ENCODE measurements around the gene KCNJ10.

KCNJ10 gene

DNA sequence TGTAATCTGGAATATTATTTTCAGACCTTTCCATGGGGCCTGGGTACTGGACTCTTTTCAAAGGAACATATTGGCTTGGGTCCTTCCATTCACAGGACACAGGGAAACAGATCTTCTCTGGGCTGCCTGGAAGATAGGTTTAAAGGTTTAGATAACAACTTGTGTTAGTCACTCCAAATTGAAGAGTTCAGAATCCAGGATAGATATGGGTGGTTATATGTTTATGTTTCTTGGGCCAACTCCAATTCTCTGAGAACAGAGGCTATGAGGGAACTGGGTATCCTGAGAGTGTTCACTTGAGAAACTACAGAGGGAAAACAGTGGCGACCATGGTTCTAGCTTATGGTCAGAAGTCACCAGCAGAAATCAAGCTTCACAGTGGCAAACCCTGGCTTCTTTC lies 29.5 kb downstream of the KCNJ10 start:
- no peak for TF ChIP-seq ESRRG (CRISPR knock-in tag; IDR thresholded peaks at IDR 0.05)
- no peak for TF ChIP-seq TCF4 (CRISPR knock-in tag; IDR thresholded peaks at IDR 0.05; ENCODE audit: borderline replicate concordance)
- TF ChIP-seq, protein P1, sequence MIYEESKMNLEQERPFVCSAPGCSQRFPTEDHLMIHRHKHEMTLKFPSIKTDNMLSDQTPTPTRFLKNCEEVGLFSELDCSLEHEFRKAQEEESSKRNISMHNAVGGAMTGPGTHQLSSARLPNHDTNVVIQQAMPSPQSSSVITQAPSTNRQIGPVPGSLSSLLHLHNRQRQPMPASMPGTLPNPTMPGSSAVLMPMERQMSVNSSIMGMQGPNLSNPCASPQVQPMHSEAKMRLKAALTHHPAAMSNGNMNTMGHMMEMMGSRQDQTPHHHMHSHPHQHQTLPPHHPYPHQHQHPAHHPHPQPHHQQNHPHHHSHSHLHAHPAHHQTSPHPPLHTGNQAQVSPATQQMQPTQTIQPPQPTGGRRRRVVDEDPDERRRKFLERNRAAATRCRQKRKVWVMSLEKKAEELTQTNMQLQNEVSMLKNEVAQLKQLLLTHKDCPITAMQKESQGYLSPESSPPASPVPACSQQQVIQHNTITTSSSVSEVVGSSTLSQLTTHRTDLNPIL (CRISPR knock-in tag; IDR thresholded peaks at IDR 0.05; ENCODE audit: low read depth), result no peak
- no peak for TF ChIP-seq ARNTL (CRISPR knock-in tag; IDR thresholded peaks at IDR 0.05; ENCODE audit: borderline replicate concordance, low read depth)
- TF ChIP-seq ZFP3 (CRISPR knock-in tag; IDR thresholded peaks at IDR 0.05), result no peak
- no peak for ATAC-seq

DNA sequence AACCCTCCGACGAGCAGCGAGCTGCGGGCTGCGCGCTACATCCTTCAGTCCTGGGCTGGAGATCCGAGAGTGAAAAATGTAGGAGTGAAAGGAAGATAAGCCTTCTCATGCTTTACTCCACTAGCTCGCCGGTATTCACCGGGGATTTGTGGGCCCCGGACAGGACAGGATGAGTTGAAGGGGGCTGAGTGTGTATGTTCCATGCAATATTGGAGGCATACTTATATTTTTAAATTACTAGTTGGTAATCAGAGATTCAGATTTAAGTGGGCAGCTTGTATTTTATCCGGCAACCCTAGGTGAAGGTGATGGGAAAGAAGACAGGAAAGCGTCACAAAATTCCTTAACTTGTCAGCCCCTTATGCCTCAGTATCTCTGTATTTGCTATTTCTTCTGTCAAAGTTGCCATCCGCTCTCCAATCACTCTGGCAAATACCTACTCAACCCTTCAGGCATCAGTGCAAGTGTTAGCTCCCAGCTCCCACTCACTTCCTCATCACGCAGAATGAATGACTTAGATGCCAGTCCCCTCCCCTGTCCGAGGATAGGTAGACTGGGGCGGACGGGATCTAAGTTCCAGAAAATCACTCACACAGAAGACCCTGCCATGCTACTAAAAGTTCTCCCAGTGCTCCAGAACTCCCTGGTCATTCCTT lies 37.7 kb downstream of the KCNJ10 start:
- ATAC-seq, result peak; percentile 75
- TF ChIP-seq ARNTL (CRISPR knock-in tag; IDR thresholded peaks at IDR 0.05; ENCODE audit: borderline replicate concordance, low read depth) (no peak), TOX (CRISPR knock-in tag; IDR thresholded peaks at IDR 0.05; ENCODE audit: borderline replicate concordance) (no peak), PPARA (CRISPR knock-in tag; IDR thresholded peaks at IDR 0.05; ENCODE audit: borderline replicate concordance) (no peak), TCF4 (CRISPR knock-in tag; IDR thresholded peaks at IDR 0.05; ENCODE audit: borderline replicate concordance) (no peak), BACH2 (CRISPR knock-in tag; IDR thresholded peaks at IDR 0.05; ENCODE audit: borderline replicate concordance) (no peak), RARB (CRISPR knock-in tag; IDR thresholded peaks at IDR 0.05) (no peak)
- TF ChIP-seq, protein P2, sequence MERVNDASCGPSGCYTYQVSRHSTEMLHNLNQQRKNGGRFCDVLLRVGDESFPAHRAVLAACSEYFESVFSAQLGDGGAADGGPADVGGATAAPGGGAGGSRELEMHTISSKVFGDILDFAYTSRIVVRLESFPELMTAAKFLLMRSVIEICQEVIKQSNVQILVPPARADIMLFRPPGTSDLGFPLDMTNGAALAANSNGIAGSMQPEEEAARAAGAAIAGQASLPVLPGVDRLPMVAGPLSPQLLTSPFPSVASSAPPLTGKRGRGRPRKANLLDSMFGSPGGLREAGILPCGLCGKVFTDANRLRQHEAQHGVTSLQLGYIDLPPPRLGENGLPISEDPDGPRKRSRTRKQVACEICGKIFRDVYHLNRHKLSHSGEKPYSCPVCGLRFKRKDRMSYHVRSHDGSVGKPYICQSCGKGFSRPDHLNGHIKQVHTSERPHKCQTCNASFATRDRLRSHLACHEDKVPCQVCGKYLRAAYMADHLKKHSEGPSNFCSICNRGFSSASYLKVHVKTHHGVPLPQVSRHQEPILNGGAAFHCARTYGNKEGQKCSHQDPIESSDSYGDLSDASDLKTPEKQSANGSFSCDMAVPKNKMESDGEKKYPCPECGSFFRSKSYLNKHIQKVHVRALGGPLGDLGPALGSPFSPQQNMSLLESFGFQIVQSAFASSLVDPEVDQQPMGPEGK (CRISPR knock-in tag; IDR thresholded peaks at IDR 0.05; ENCODE audit: borderline replicate concordance), result no peak
- TF ChIP-seq, protein P3, sequence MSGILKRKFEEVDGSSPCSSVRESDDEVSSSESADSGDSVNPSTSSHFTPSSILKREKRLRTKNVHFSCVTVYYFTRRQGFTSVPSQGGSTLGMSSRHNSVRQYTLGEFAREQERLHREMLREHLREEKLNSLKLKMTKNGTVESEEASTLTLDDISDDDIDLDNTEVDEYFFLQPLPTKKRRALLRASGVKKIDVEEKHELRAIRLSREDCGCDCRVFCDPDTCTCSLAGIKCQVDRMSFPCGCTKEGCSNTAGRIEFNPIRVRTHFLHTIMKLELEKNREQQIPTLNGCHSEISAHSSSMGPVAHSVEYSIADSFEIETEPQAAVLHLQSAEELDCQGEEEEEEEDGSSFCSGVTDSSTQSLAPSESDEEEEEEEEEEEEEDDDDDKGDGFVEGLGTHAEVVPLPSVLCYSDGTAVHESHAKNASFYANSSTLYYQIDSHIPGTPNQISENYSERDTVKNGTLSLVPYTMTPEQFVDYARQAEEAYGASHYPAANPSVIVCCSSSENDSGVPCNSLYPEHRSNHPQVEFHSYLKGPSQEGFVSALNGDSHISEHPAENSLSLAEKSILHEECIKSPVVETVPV (CRISPR knock-in tag; IDR thresholded peaks at IDR 0.05), result no peak
- TF ChIP-seq, protein P4, sequence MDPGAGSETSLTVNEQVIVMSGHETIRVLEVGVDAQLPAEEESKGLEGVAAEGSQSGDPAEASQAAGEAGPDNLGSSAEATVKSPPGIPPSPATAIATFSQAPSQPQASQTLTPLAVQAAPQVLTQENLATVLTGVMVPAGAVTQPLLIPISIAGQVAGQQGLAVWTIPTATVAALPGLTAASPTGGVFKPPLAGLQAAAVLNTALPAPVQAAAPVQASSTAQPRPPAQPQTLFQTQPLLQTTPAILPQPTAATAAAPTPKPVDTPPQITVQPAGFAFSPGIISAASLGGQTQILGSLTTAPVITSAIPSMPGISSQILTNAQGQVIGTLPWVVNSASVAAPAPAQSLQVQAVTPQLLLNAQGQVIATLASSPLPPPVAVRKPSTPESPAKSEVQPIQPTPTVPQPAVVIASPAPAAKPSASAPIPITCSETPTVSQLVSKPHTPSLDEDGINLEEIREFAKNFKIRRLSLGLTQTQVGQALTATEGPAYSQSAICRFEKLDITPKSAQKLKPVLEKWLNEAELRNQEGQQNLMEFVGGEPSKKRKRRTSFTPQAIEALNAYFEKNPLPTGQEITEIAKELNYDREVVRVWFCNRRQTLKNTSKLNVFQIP (CRISPR knock-in tag; IDR thresholded peaks at IDR 0.05; ENCODE audit: borderline replicate concordance, low read depth), result 0 out of 2 replicates have a peak, but pooled peaks have one; percentile 2

DNA sequence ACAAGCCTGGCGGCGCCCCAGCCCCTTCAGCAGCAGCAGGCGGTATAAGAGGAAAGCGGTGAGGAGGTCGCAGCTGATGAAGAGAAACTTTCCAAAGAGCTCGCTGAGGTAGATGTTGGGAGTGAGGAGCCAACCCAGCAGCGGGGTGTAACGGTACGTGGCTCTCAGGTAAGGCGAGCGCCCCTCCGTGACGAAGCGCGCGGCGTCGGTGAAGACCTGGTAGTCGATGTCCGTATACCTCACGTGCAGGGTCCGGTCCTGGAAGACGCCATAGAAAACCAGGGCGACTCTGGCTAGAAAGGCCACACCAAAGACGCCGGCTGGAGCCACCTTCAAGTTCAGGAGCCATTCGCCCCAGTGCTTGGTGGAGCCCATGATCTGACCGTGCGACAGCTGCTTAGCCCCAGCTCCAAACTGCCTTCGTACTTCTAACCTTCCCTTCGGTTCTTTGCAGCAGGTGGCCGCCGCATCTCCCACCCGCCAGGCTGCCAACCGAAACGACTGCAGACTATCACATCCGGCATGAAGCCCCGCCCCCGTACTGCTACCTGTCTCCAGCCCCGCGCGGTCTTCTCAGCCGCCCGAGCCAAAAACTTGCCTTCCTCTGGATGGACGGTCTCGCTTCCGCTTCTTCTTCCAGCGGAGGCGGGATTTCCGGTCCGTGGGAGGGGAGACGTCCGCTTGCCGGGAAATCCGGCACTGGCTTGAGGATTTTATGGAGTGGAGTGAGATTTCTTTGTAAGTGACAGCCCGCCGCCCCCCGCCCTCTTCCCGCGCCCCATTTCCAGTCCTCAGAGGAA lies 38.4 kb downstream of the KCNJ10 start, which contains the start of gene PIGM:
TSS of gene PIGM (minus strand) at position 626 of the 800 bp plus-strand sequence. CDS start at position 375, 251 bp downstream.
- peak; percentile 97 for ATAC-seq
- no peak for TF ChIP-seq ESRRG (CRISPR knock-in tag; IDR thresholded peaks at IDR 0.05)
- TF ChIP-seq, protein P4 (CRISPR knock-in tag; IDR thresholded peaks at IDR 0.05; ENCODE audit: borderline replicate concordance, low read depth), result 0 out of 2 replicates have a peak, but pooled peaks have one; percentile 61

DNA sequence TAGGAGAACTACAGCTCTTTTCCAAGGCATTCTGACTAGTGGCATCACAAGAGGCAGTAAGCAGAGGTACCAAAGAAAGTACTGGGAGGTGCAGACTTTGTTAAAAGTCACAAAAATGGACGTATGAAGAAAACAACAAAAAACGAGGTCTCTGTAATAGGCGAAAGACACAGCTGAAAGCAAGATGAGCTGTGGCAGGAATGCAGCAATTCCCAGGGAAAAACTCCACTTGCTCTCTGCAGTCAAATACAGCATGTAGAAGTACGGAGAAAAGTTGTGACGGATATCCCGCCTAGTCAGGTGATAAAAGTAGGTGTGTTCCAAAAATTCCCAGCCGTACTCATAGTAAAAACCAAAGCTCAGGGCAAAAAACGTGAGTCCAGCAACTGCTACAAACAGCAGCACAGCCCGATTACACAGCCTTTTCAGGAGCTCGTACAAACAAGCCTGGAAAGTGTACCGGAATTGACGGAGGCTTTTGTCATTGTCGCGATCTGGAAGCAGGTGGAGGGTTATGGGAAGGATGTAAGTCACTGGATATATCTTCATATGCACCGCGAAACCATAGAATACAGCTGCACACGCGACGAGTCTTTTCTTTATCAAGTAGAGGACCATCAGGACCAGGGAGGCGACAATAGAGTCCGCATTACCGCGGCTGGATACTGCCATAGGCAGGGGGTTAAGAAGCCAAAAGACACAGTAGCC lies 39.1 kb downstream of the KCNJ10 start:
- ATAC-seq, result peak; percentile 42; the same call in 2 of the 3 replicates
- TF ChIP-seq ARNTL (CRISPR knock-in tag; IDR thresholded peaks at IDR 0.05; ENCODE audit: borderline replicate concordance, low read depth) (no peak), ZNF565 (CRISPR knock-in tag; conservative IDR thresholded peaks at IDR 0.05; ENCODE audit: low read depth) (no peak), ZFP30 (CRISPR knock-in tag; IDR thresholded peaks at IDR 0.05) (no peak), RARB (CRISPR knock-in tag; IDR thresholded peaks at IDR 0.05) (no peak), BACH2 (CRISPR knock-in tag; IDR thresholded peaks at IDR 0.05; ENCODE audit: borderline replicate concordance) (no peak), ISL1 (CRISPR knock-in tag; IDR thresholded peaks at IDR 0.05) (no peak), ZFP3 (CRISPR knock-in tag; IDR thresholded peaks at IDR 0.05) (no peak), TCF4 (CRISPR knock-in tag; IDR thresholded peaks at IDR 0.05; ENCODE audit: borderline replicate concordance) (no peak)
- TF ChIP-seq, protein P5, sequence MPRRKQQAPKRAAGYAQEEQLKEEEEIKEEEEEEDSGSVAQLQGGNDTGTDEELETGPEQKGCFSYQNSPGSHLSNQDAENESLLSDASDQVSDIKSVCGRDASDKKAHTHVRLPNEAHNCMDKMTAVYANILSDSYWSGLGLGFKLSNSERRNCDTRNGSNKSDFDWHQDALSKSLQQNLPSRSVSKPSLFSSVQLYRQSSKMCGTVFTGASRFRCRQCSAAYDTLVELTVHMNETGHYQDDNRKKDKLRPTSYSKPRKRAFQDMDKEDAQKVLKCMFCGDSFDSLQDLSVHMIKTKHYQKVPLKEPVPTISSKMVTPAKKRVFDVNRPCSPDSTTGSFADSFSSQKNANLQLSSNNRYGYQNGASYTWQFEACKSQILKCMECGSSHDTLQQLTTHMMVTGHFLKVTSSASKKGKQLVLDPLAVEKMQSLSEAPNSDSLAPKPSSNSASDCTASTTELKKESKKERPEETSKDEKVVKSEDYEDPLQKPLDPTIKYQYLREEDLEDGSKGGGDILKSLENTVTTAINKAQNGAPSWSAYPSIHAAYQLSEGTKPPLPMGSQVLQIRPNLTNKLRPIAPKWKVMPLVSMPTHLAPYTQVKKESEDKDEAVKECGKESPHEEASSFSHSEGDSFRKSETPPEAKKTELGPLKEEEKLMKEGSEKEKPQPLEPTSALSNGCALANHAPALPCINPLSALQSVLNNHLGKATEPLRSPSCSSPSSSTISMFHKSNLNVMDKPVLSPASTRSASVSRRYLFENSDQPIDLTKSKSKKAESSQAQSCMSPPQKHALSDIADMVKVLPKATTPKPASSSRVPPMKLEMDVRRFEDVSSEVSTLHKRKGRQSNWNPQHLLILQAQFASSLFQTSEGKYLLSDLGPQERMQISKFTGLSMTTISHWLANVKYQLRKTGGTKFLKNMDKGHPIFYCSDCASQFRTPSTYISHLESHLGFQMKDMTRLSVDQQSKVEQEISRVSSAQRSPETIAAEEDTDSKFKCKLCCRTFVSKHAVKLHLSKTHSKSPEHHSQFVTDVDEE (CRISPR knock-in tag; IDR thresholded peaks at IDR 0.05), result no peak
- TF ChIP-seq, protein P1 (CRISPR knock-in tag; IDR thresholded peaks at IDR 0.05; ENCODE audit: low read depth), result no peak
